Measurements from ENCODE around the gene ELK4.

Gene ELK4

GRCh38 chr1:205569411-205570172 lies 62.2 kb downstream of the ELK4 start:
- Histone ChIP-seq H3K4me1 (ENCODE audit: control insufficient read depth, insufficient read depth, low read length) (no peaks in the 10 kb centered on the region), H3K9ac (ENCODE audit: low read length) (no peak overlapping the region), H3K27me3 (ENCODE audit: control insufficient read depth, insufficient read depth, low read length) (peaks cover 7% of the 10 kb centered on the region), H3K27ac (ENCODE audit: low read depth, low read length) (no peak overlapping the region), H3K4me3 (ENCODE audit: low read length) (peak overlapping the region; percentile 6), H3K36me3 (ENCODE audit: control insufficient read depth, insufficient read depth, low read length) (no peaks in the 10 kb centered on the region)

GRCh38 chr1:205568469-205569361 lies 63.1 kb downstream of the ELK4 start:
- no peaks in the 10 kb centered on the region for H3K4me1 ChIP-seq (ENCODE audit: control insufficient read depth, insufficient read depth, low read length)
- H3K4me3 ChIP-seq (ENCODE audit: low read length) = peak overlapping the region; percentile 65
- no peak overlapping the region for H3K9ac ChIP-seq (ENCODE audit: low read length)
- peaks cover 7% of the 10 kb centered on the region for H3K27me3 ChIP-seq (ENCODE audit: control insufficient read depth, insufficient read depth, low read length)
- H3K27ac ChIP-seq (ENCODE audit: low read depth, low read length) = no peak overlapping the region
- H3K36me3 ChIP-seq (ENCODE audit: control insufficient read depth, insufficient read depth, low read length) = no peaks in the 10 kb centered on the region

GRCh38 chr1:205568135-205568468 lies 63.7 kb downstream of the ELK4 start:
- Histone ChIP-seq H3K4me3 (ENCODE audit: low read length) (no peak overlapping the region), H3K9ac (ENCODE audit: low read length) (no peak overlapping the region), H3K27ac (ENCODE audit: low read depth, low read length) (no peak overlapping the region)

DNA sequence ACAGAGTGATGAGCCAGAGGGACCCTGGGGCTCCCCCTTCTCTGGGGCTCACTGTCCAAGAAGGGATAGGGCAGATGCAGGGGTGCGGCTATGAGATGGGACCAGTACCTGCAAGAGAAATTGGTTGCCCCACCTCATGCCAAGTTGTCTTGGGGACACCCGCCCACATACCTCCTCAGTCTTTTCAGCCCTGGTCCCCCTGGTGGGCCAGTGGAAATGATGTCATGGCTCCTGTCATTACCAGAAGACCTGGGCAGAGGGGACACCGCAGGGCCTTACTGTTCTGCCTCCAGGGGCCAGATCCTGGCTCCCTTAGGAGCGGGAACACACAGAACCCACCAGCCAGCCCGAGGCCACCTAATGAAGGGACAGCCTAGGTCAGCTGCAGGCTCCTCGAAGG lies 64.1 kb downstream of the ELK4 start:
- Histone ChIP-seq H3K27me3 (ENCODE audit: control insufficient read depth, insufficient read depth, low read length) (peaks cover 7% of the 10 kb centered on the region), H3K9ac (ENCODE audit: low read length) (no peak overlapping the region), H3K36me3 (ENCODE audit: control insufficient read depth, insufficient read depth, low read length) (no peaks in the 10 kb centered on the region), H3K27ac (ENCODE audit: low read depth, low read length) (no peak overlapping the region), H3K4me3 (ENCODE audit: low read length) (no peak overlapping the region), H3K4me1 (ENCODE audit: control insufficient read depth, insufficient read depth, low read length) (no peaks in the 10 kb centered on the region)

More at GRCh38 chr1:205568135-205568468, 63.7 kb downstream of the ELK4 start:
- Histone ChIP-seq H3K4me1 (ENCODE audit: control insufficient read depth, insufficient read depth, low read length) (no peaks in the 10 kb centered on the region), H3K36me3 (ENCODE audit: control insufficient read depth, insufficient read depth, low read length) (no peaks in the 10 kb centered on the region), H3K27me3 (ENCODE audit: control insufficient read depth, insufficient read depth, low read length) (peaks cover 7% of the 10 kb centered on the region)

DNA sequence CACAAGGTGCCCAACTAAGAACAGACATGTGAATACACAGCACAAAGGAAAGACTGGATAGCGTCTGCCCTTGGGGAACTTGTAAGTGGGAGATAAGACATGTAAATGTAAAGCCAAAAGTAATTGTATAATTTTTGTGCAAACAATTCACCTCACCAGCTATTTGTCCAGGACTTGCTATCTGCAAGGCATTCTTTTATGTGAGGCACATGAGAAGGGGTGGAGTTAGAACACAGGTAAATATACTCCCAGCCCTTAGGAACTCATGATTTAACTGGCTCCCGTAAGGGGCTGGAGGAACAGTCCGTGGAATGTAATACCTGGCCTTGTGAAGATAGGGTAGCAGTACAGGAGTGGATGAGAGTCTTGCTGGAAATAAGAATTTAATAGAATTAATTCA lies 66.0 kb downstream of the ELK4 start:
- no peaks in the 10 kb centered on the region for H3K36me3 ChIP-seq (ENCODE audit: control insufficient read depth, insufficient read depth, low read length)
- no peaks in the 10 kb centered on the region for H3K4me1 ChIP-seq (ENCODE audit: control insufficient read depth, insufficient read depth, low read length)
- peaks cover 7% of the 10 kb centered on the region for H3K27me3 ChIP-seq (ENCODE audit: control insufficient read depth, insufficient read depth, low read length)
- H3K27ac ChIP-seq (ENCODE audit: low read depth, low read length) = no peak overlapping the region
- no peak overlapping the region for H3K9ac ChIP-seq (ENCODE audit: low read length)
- no peak overlapping the region for H3K4me3 ChIP-seq (ENCODE audit: low read length)

GRCh38 chr1:205563927-205564441 lies 67.8 kb downstream of the ELK4 start:
- Histone ChIP-seq H3K27ac (ENCODE audit: low read depth, low read length) (no peak overlapping the region), H3K27me3 (ENCODE audit: control insufficient read depth, insufficient read depth, low read length) (peaks cover 7% of the 10 kb centered on the region), H3K4me1 (ENCODE audit: control insufficient read depth, insufficient read depth, low read length) (no peaks in the 10 kb centered on the region), H3K36me3 (ENCODE audit: control insufficient read depth, insufficient read depth, low read length) (no peaks in the 10 kb centered on the region), H3K4me3 (ENCODE audit: low read length) (no peak overlapping the region), H3K9ac (ENCODE audit: low read length) (no peak overlapping the region)

DNA sequence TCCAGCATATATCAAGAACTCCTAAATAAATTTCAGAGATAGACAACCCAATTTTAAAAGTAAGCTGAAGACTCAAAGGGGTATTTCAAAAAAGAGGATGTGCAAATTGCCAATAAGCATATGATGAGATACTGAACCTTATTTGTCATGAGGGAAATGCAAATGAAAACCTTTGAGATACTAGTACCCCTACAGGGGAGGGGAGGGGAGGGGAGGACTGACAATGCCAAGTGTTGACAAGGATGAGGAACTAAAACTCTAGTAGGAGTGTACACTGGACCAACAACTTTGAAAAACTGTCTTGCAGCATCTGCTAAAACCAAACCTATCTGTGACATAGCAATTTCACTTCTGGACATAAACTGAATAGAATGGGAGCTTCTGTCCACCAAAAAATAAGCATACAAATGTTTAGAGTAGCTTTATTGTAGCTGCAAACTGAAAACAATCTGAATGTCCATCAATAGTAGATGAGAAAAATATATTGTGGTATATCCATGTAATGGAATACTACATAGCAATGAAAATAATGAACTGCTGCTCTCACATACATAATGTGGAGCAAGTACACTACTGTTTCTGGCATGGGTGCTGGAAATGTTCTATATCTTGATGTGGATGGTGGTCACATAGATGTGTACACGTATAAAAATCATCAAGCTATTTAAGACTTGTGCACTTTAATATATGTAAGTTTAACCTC lies 70.2 kb downstream of the ELK4 start:
- H3K36me3 ChIP-seq (ENCODE audit: control insufficient read depth, insufficient read depth, low read length) = no peaks in the 10 kb centered on the region
- H3K27me3 ChIP-seq (ENCODE audit: control insufficient read depth, insufficient read depth, low read length) = no peaks in the 10 kb centered on the region
- no peak overlapping the region for H3K4me3 ChIP-seq (ENCODE audit: low read length)

More for the DNA sequence above, 70.2 kb downstream of the ELK4 start:
- Histone ChIP-seq H3K9ac (ENCODE audit: low read length) (no peak overlapping the region), H3K27ac (ENCODE audit: low read depth, low read length) (no peak overlapping the region), H3K4me1 (ENCODE audit: control insufficient read depth, insufficient read depth, low read length) (no peaks in the 10 kb centered on the region)
